Right lobe of liver (tissue), 4 donors: Measurements from ENCODE around the gene COQ8B.

Experiments
- POLR2A ChIP-seq: fragments of 450-650 bp; IDR thresholded peaks from one replicate; pipeline ENCODE4 v1.6.1; 2017; ENCODE audit warnings: antibody characterized with exemption, mild to moderate bottlenecking
- TF ChIP-seq, protein P1 (sequence below), 4 donors: fragments of 200-600 bp in 3 of 4; fragments of 450-650 bp in 1 of 4; IDR thresholded peaks; one replicate each; pipeline versions ENCODE4 v1.5.1 to v1.8.0; 2016 to 2022; ENCODE audit warnings: antibody characterized with exemption in 4 of 4, mild to moderate bottlenecking in 2 of 4
- donor health status: DM: no; HTN: no; CAD: no.
- donor health status: DM: no; HTN: no; CAD: no.
- donor health status: DM: no; HTN: yes; CAD: no.

DNA sequence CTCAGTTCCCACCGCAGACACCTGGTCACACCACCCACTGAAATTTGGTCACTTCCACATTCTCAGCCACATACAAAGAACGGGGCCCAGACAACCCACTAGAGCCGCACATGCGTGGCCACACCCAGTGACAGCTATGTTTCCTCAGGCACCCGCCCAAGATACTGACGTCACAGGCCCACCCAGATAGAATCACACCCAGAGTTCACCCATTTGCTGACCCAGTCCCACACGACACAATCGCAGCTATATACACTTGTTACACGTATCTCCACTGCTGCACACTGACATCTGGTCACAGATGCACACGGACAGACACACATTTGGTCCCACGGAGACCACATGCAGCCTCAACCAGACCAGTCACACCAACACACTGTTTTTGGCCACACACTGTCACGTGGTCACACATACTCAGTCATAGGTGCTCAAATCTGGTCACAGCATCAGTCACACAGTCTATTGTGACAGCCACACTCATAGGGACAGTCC is 29.1 kb downstream of the COQ8B start:
- no peak for TF ChIP-seq POLR2A
- TF ChIP-seq, protein P1, sequence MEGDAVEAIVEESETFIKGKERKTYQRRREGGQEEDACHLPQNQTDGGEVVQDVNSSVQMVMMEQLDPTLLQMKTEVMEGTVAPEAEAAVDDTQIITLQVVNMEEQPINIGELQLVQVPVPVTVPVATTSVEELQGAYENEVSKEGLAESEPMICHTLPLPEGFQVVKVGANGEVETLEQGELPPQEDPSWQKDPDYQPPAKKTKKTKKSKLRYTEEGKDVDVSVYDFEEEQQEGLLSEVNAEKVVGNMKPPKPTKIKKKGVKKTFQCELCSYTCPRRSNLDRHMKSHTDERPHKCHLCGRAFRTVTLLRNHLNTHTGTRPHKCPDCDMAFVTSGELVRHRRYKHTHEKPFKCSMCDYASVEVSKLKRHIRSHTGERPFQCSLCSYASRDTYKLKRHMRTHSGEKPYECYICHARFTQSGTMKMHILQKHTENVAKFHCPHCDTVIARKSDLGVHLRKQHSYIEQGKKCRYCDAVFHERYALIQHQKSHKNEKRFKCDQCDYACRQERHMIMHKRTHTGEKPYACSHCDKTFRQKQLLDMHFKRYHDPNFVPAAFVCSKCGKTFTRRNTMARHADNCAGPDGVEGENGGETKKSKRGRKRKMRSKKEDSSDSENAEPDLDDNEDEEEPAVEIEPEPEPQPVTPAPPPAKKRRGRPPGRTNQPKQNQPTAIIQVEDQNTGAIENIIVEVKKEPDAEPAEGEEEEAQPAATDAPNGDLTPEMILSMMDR (IDR thresholded peaks at IDR 0.05): no peak
